Liver (tissue), 9 donors: ENCODE measurements around the gene KLF3. TPM values are rescaled to one million over a fixed set of nuclear protein-coding genes. Genes with fewer than 3 reads are reported as not detected.

Experiments used
- DNase-seq: peaks from one replicate; pipeline ENCODE4 v3.0.0-alpha.2; 2017; ENCODE audit warnings: low spot score
- H3K27ac ChIP-seq, 2 donors: one replicate each; pipeline ENCODE4 v1.7.0; 2013; ENCODE audit warnings: inconsistent platforms in 2 of 2, low read length in 2 of 2, control low read depth in 1 of 2, low read depth in 1 of 2, mild to moderate bottlenecking in 1 of 2
- H3K27me3 ChIP-seq, 4 donors: one replicate each; pipeline versions ENCODE4 v1.6.1 to v1.7.0; 2013; ENCODE audit warnings: low read length in 3 of 4, inconsistent platforms in 1 of 4, mild to moderate bottlenecking in 1 of 4, moderate library complexity in 1 of 4; ENCODE audit not compliant: control insufficient read depth in 4 of 4, insufficient read depth in 4 of 4
- H3K36me3 ChIP-seq, 4 donors: one replicate each; pipeline versions ENCODE4 v1.6.1 to v1.7.0; 2013; ENCODE audit warnings: low read length in 3 of 4, mild to moderate bottlenecking in 3 of 4, low read depth in 1 of 4, moderate library complexity in 1 of 4; ENCODE audit not compliant: control insufficient read depth in 4 of 4, insufficient read depth in 3 of 4
- H3K4me1 ChIP-seq, 4 donors: one replicate each; pipeline versions ENCODE4 v1.6.1 to v1.7.0; 2013; ENCODE audit warnings: low read length in 3 of 4, mild to moderate bottlenecking in 3 of 4, moderate library complexity in 1 of 4; ENCODE audit not compliant: control insufficient read depth in 4 of 4, insufficient read depth in 4 of 4
- H3K4me3 ChIP-seq, 3 donors: one replicate each; pipeline versions ENCODE4 v1.6.1 to v1.7.0; 2013; ENCODE audit warnings: low read length in 3 of 3, control low read depth in 1 of 3, low read depth in 1 of 3, mild to moderate bottlenecking in 1 of 3
- H3K9ac ChIP-seq, 2 donors: one replicate each; pipeline ENCODE4 v1.7.0; 2013; ENCODE audit warnings: low read length in 2 of 2, mild to moderate bottlenecking in 2 of 2, moderate library complexity in 2 of 2, control low read depth in 1 of 2, low read depth in 1 of 2
- H3K9me3 ChIP-seq, 4 donors: one replicate each; pipeline versions ENCODE4 v1.6.1 to v1.7.0; 2013; ENCODE audit warnings: low read length in 3 of 4; ENCODE audit not compliant: control insufficient read depth in 4 of 4
- EGR1 ChIP-seq, 2 donors: IDR thresholded peaks; 2 replicates each; pipeline ENCODE4 v1.6.1; 2016 to 2018; ENCODE audit warnings: antibody characterized with exemption in 2 of 2, low read depth in 2 of 2
- FOXA1 ChIP-seq: IDR thresholded peaks from 2 replicates; pipeline ENCODE4 v1.6.1; 2016; ENCODE audit warnings: antibody characterized with exemption
- FOXA2 ChIP-seq: IDR thresholded peaks from 2 replicates; pipeline ENCODE4 v1.6.1; 2016; ENCODE audit warnings: antibody characterized with exemption
- GABPA ChIP-seq, 2 donors: IDR thresholded peaks in 1 of 2; conservative IDR thresholded peaks in 1 of 2; 2 replicates each; pipeline ENCODE4 v1.6.1; 2016; ENCODE audit warnings: antibody characterized with exemption in 2 of 2, mild to moderate bottlenecking in 1 of 2, moderate library complexity in 1 of 2
- HNF4A ChIP-seq, 2 donors: conservative IDR thresholded peaks; 2 replicates each; pipeline ENCODE4 v1.6.1; 2016; ENCODE audit warnings: antibody characterized with exemption in 2 of 2, mild to moderate bottlenecking in 2 of 2
- HNF4G ChIP-seq: IDR thresholded peaks from 2 replicates; pipeline ENCODE4 v1.6.1; 2016; ENCODE audit warnings: antibody characterized with exemption
- JUND ChIP-seq, 2 donors: IDR thresholded peaks; 2 replicates each; pipeline ENCODE4 v1.6.1; 2016; ENCODE audit warnings: antibody characterized with exemption in 2 of 2
- NR2F2 ChIP-seq: IDR thresholded peaks from 2 replicates; pipeline ENCODE4 v1.6.1; 2016; ENCODE audit warnings: antibody characterized with exemption
- RAD21 ChIP-seq, 2 donors: IDR thresholded peaks; 2 replicates each; pipeline ENCODE4 v1.6.1; 2016; ENCODE audit warnings: antibody characterized with exemption in 2 of 2, mild to moderate bottlenecking in 2 of 2
- RXRA ChIP-seq, 2 donors: IDR thresholded peaks; 2 replicates each; pipeline ENCODE4 v1.6.1; 2017 to 2018; ENCODE audit warnings: antibody characterized with exemption in 2 of 2, mild to moderate bottlenecking in 1 of 2
- SP1 ChIP-seq: IDR thresholded peaks from 2 replicates; pipeline ENCODE4 v1.6.1; 2018; ENCODE audit warnings: antibody characterized with exemption, mild to moderate bottlenecking
- TAF1 ChIP-seq: conservative IDR thresholded peaks from 2 replicates; pipeline ENCODE4 v1.6.1; 2016; ENCODE audit warnings: antibody characterized with exemption, mild to moderate bottlenecking
- YY1 ChIP-seq: IDR thresholded peaks from 2 replicates; pipeline ENCODE4 v1.6.1; 2016; ENCODE audit warnings: antibody characterized with exemption, mild to moderate bottlenecking
- WGBS: extraction: QIAGEN DNeasy Blood & Tissue Kit; methylation state at CpG from one replicate; pipeline ENCODE4 v1.1.7; 2013; 5-methylcytosine and 5-hydroxymethylcytosine counted together
- polyA plus RNA-seq, 2 donors: library from polyadenylated mRNA; stranded (reverse) in 1 of 2; unstranded in 1 of 2; fragments of 200-250 nt in 1 of 2; fragments of >200 nt in 1 of 2; fragmentation: Nextera tagmentation in 1 of 2; extraction: Ambion mirVana in 1 of 2; gene quantifications; one replicate each; pipeline versions ENCODE4 v1.2.1 to v1.2.3, GENCODE V29; 2013 to 2015
- total RNA-seq, 2 donors: library from RNA; depleted of rRNA; stranded (reverse); fragments of >200 nt; gene quantifications; one replicate each; pipeline ENCODE4 v1.2.3, GENCODE V29; 2014
- TF ChIP-seq, protein P1 (sequence below): IDR thresholded peaks from 2 replicates; pipeline ENCODE4 v1.6.1; 2016; ENCODE audit warnings: antibody characterized with exemption
- TF ChIP-seq, protein P2 (sequence below): IDR thresholded peaks from 2 replicates; pipeline ENCODE4 v1.6.1; 2016; ENCODE audit warnings: antibody characterized with exemption
- TF ChIP-seq, protein P3 (sequence below): IDR thresholded peaks from 2 replicates; pipeline ENCODE4 v1.6.1; 2016; ENCODE audit warnings: antibody characterized with exemption
- TF ChIP-seq, protein P4 (sequence below): IDR thresholded peaks from 2 replicates; pipeline ENCODE4 v1.6.1; 2016; ENCODE audit warnings: antibody characterized with exemption, mild to moderate bottlenecking
- TF ChIP-seq, protein P5 (sequence below): fragments of 150-350 bp; IDR thresholded peaks from 2 replicates; pipeline ENCODE4 v1.5.1; 2017; ENCODE audit warnings: improper control_type of control experiment, low read depth, low read length; ENCODE audit not compliant: missing input control
- donor health status: healthy.
- donor health status: healthy.
- donor health status: healthy.
- donor health status: healthy.
- donor health status: healthy.

The KLF3 gene
- total and polyA plus RNA-seq, 4 donors: 11.1 to 77.5 (median 21.0) TPM

DNA sequence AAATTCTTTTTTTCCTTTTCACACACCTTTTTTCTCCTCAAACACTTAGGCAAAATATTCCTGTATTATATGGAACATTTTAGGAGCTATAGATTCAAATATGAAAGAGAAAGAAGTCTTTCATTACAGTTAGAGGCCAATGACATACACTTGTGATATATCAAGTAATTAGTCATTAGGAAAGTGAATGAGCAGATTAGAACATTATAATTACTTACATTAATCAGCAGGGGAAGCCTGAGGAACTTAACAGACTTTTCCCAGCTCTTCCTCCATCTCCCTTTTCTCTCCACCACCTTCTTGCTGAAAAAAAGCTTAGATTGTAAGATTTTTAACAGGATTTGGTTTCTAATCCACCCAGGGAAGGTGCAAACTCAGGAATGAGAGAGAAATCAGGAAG lies 29.6 kb downstream of the KLF3 start:
- no peak for TF ChIP-seq TAF1
- TF ChIP-seq EGR1 (IDR thresholded peaks at IDR 0.05; ENCODE audit: low read depth in 2 of 2): no peak
- TF ChIP-seq, protein P1, sequence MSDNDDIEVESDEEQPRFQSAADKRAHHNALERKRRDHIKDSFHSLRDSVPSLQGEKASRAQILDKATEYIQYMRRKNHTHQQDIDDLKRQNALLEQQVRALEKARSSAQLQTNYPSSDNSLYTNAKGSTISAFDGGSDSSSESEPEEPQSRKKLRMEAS: no peak
- TF ChIP-seq SP1: no peak
- TF ChIP-seq GABPA (IDR thresholded peaks at IDR 0.05 in 1 of 2, conservative IDR thresholded peaks at IDR 0.05 in 1 of 2): no peak
- TF ChIP-seq, protein P2, sequence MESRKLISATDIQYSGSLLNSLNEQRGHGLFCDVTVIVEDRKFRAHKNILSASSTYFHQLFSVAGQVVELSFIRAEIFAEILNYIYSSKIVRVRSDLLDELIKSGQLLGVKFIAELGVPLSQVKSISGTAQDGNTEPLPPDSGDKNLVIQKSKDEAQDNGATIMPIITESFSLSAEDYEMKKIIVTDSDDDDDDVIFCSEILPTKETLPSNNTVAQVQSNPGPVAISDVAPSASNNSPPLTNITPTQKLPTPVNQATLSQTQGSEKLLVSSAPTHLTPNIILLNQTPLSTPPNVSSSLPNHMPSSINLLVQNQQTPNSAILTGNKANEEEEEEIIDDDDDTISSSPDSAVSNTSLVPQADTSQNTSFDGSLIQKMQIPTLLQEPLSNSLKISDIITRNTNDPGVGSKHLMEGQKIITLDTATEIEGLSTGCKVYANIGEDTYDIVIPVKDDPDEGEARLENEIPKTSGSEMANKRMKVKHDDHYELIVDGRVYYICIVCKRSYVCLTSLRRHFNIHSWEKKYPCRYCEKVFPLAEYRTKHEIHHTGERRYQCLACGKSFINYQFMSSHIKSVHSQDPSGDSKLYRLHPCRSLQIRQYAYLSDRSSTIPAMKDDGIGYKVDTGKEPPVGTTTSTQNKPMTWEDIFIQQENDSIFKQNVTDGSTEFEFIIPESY: no peak
- no peak for TF ChIP-seq NR2F2
- TF ChIP-seq FOXA1: no peak
- TF ChIP-seq JUND (IDR thresholded peaks at IDR 0.05): no peak
- no peak for TF ChIP-seq HNF4G
- H3K4me3 ChIP-seq: no peak overlapping the region
- H3K9me3 ChIP-seq: no peaks in the 10 kb centered on the region
- H3K4me1 ChIP-seq: peaks cover 0 to 2% (median 0%) of the 10 kb centered on the region in 4 donors
- no peak for DNase-seq
- H3K27me3 ChIP-seq: no peaks in the 10 kb centered on the region
- H3K9ac ChIP-seq: no peak overlapping the region
- no peak overlapping the region for H3K27ac ChIP-seq
- H3K36me3 ChIP-seq: peaks cover 17 to 77% (median 71%) of the 10 kb centered on the region in 4 donors

DNA sequence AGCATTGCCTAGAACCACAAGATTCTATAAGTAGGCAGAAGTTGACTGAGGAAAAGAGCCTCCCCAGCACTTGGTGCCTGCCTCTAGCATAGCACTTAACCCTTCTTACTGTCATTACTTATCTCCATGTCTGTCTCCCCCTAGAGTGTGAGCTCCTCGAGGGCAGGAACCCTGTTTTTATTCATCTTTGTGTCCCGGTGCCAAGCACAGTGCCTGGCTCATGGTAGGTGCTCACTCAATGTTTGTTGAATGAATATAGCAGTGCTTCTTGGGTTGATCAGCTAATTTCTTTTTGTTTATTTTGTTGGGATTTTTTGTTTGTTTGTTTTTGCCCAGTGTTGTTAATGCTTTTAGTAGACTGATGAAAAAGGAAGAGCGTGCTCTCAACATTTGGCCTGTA lies 30.3 kb downstream of the KLF3 start:
- no peaks in the 10 kb centered on the region for H3K4me1 ChIP-seq
- H3K9me3 ChIP-seq: no peaks in the 10 kb centered on the region
- peaks cover 13 to 71% (median 65%) of the 10 kb centered on the region in 4 donors for H3K36me3 ChIP-seq
- no peak overlapping the region for H3K27ac ChIP-seq
- no peak for DNase-seq
- no peak overlapping the region for H3K9ac ChIP-seq
- H3K27me3 ChIP-seq: no peaks in the 10 kb centered on the region
- TF ChIP-seq, protein P3, sequence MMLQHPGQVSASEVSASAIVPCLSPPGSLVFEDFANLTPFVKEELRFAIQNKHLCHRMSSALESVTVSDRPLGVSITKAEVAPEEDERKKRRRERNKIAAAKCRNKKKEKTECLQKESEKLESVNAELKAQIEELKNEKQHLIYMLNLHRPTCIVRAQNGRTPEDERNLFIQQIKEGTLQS: no peak
- no peak for TF ChIP-seq HNF4G
- TF ChIP-seq, protein P1: no peak
- TF ChIP-seq, protein P4, sequence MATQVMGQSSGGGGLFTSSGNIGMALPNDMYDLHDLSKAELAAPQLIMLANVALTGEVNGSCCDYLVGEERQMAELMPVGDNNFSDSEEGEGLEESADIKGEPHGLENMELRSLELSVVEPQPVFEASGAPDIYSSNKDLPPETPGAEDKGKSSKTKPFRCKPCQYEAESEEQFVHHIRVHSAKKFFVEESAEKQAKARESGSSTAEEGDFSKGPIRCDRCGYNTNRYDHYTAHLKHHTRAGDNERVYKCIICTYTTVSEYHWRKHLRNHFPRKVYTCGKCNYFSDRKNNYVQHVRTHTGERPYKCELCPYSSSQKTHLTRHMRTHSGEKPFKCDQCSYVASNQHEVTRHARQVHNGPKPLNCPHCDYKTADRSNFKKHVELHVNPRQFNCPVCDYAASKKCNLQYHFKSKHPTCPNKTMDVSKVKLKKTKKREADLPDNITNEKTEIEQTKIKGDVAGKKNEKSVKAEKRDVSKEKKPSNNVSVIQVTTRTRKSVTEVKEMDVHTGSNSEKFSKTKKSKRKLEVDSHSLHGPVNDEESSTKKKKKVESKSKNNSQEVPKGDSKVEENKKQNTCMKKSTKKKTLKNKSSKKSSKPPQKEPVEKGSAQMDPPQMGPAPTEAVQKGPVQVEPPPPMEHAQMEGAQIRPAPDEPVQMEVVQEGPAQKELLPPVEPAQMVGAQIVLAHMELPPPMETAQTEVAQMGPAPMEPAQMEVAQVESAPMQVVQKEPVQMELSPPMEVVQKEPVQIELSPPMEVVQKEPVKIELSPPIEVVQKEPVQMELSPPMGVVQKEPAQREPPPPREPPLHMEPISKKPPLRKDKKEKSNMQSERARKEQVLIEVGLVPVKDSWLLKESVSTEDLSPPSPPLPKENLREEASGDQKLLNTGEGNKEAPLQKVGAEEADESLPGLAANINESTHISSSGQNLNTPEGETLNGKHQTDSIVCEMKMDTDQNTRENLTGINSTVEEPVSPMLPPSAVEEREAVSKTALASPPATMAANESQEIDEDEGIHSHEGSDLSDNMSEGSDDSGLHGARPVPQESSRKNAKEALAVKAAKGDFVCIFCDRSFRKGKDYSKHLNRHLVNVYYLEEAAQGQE: no peak
- no peak for TF ChIP-seq FOXA2
- no peak for TF ChIP-seq JUND (IDR thresholded peaks at IDR 0.05)
- TF ChIP-seq FOXA1: no peak
- no peak for TF ChIP-seq RAD21 (IDR thresholded peaks at IDR 0.05)
- no peak for TF ChIP-seq GABPA (IDR thresholded peaks at IDR 0.05 in 1 of 2, conservative IDR thresholded peaks at IDR 0.05 in 1 of 2)
- no peak for TF ChIP-seq RXRA (IDR thresholded peaks at IDR 0.05)
- TF ChIP-seq HNF4A (conservative IDR thresholded peaks at IDR 0.05): no peak
- TF ChIP-seq TAF1: no peak
- TF ChIP-seq, protein P5, sequence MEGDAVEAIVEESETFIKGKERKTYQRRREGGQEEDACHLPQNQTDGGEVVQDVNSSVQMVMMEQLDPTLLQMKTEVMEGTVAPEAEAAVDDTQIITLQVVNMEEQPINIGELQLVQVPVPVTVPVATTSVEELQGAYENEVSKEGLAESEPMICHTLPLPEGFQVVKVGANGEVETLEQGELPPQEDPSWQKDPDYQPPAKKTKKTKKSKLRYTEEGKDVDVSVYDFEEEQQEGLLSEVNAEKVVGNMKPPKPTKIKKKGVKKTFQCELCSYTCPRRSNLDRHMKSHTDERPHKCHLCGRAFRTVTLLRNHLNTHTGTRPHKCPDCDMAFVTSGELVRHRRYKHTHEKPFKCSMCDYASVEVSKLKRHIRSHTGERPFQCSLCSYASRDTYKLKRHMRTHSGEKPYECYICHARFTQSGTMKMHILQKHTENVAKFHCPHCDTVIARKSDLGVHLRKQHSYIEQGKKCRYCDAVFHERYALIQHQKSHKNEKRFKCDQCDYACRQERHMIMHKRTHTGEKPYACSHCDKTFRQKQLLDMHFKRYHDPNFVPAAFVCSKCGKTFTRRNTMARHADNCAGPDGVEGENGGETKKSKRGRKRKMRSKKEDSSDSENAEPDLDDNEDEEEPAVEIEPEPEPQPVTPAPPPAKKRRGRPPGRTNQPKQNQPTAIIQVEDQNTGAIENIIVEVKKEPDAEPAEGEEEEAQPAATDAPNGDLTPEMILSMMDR: no peak
- no peak for TF ChIP-seq YY1
- WGBS: 89% methylated on average over 3 of the region's 3 CpGs
- no peak overlapping the region for H3K4me3 ChIP-seq
